ENCODE data around the gene SMNDC1. TPM values are rescaled to one million over a fixed set of nuclear protein-coding genes. Genes with fewer than 3 reads are reported as not detected.

Gene SMNDC1
- total and polyA plus RNA-seq, 4 donors: 11.8 to 29.2 (median 18.8) TPM

GRCh38 chr10:110327262-110327914 lies 22.7 kb upstream of the SMNDC1 start:
- Histone ChIP-seq H3K27me3 (ENCODE audit: control insufficient read depth in 3 of 3, insufficient read depth in 3 of 3, low read length in 2 of 3) (no peaks in the 10 kb centered on the region), H3K27ac (ENCODE audit: low read depth in 1 of 2, low read length in 1 of 2) (no peak overlapping the region), H3K9me3 (ENCODE audit: control insufficient read depth in 4 of 4, insufficient read depth in 3 of 4, low read length in 3 of 4) (peaks cover 0 to 17% (median 1%) of the 10 kb centered on the region in 4 donors), H3K9ac (ENCODE audit: insufficient read depth in 1 of 2, low read length in 2 of 2) (no peak overlapping the region), H3K36me3 (ENCODE audit: control insufficient read depth in 4 of 4, insufficient read depth in 4 of 4, low read length in 4 of 4) (no peaks in the 10 kb centered on the region), H3K4me1 (ENCODE audit: control insufficient read depth in 5 of 5, insufficient read depth in 5 of 5, low read length in 5 of 5) (no peaks in the 10 kb centered on the region), H3K4me3 (no peak overlapping the region)
- ATAC-seq (ENCODE audit: insufficient read depth, low FRiP score) (no peak), DNase-seq (no peak)
- WGBS, 2 donors: 92% methylated on average over 5 of the region's 5 CpGs
- TF ChIP-seq, protein P1, sequence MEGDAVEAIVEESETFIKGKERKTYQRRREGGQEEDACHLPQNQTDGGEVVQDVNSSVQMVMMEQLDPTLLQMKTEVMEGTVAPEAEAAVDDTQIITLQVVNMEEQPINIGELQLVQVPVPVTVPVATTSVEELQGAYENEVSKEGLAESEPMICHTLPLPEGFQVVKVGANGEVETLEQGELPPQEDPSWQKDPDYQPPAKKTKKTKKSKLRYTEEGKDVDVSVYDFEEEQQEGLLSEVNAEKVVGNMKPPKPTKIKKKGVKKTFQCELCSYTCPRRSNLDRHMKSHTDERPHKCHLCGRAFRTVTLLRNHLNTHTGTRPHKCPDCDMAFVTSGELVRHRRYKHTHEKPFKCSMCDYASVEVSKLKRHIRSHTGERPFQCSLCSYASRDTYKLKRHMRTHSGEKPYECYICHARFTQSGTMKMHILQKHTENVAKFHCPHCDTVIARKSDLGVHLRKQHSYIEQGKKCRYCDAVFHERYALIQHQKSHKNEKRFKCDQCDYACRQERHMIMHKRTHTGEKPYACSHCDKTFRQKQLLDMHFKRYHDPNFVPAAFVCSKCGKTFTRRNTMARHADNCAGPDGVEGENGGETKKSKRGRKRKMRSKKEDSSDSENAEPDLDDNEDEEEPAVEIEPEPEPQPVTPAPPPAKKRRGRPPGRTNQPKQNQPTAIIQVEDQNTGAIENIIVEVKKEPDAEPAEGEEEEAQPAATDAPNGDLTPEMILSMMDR (IDR thresholded peaks at IDR 0.05; ENCODE audit: control extremely low read depth, extremely low read depth): no peak

- no peak overlapping the region for H3K9ac ChIP-seq (ENCODE audit: insufficient read depth in 1 of 2, low read length in 2 of 2)
- H3K27me3 ChIP-seq (ENCODE audit: control insufficient read depth in 3 of 3, insufficient read depth in 3 of 3, low read length in 2 of 3): no peaks in the 10 kb centered on the region
- no peaks in the 10 kb centered on the region for H3K4me1 ChIP-seq (ENCODE audit: control insufficient read depth in 5 of 5, insufficient read depth in 5 of 5, low read length in 5 of 5)
- DNase-seq (no peak), ATAC-seq (ENCODE audit: insufficient read depth, low FRiP score) (no peak)
- TF ChIP-seq, protein P1 (IDR thresholded peaks at IDR 0.05; ENCODE audit: control extremely low read depth, extremely low read depth): no peak
- no peak overlapping the region for H3K4me3 ChIP-seq
- H3K36me3 ChIP-seq (ENCODE audit: control insufficient read depth in 4 of 4, insufficient read depth in 4 of 4, low read length in 4 of 4): no peaks in the 10 kb centered on the region
- H3K9me3 ChIP-seq (ENCODE audit: control insufficient read depth in 4 of 4, insufficient read depth in 3 of 4, low read length in 3 of 4): peaks cover 0 to 15% (median 1%) of the 10 kb centered on the region in 4 donors
- WGBS, 2 donors: 80 to 86% methylated on average over 4 of the region's 4 CpGs
- H3K27ac ChIP-seq (ENCODE audit: low read depth in 1 of 2, low read length in 1 of 2): no peak overlapping the region
These were observed 21.8 kb upstream of the SMNDC1 start for GRCh38 chr10:110326351-110327032.

DNA sequence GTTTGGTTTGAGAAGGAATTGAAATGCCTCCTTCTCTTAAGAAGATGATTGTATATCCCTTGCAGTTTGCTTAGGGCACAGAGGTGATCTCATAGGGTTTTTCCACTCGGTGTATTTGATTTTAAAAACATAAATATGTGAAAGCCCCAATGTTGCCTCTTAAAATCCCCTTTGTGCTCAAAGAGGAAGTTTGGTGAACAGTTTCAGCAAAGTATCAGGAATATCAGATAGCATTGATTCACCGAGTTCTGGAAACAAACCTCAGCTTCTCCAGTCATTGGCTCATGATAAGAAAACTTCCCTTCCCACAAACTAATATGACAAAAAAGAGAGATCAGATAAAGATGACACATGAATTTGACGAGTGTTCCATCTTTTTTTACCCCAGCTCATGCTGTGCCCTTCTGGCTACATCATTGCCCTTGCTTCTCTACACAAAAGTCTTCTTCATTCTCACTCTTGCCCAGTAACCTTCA lies 20.1 kb upstream of the SMNDC1 start:
- Histone ChIP-seq H3K4me1 (ENCODE audit: control insufficient read depth in 5 of 5, insufficient read depth in 5 of 5, low read length in 5 of 5) (no peaks in the 10 kb centered on the region), H3K9ac (ENCODE audit: insufficient read depth in 1 of 2, low read length in 2 of 2) (no peak overlapping the region), H3K27ac (ENCODE audit: low read depth in 1 of 2, low read length in 1 of 2) (no peak overlapping the region), H3K9me3 (ENCODE audit: control insufficient read depth in 4 of 4, insufficient read depth in 3 of 4, low read length in 3 of 4) (peaks cover 0 to 2% (median under 1%) of the 10 kb centered on the region in 4 donors), H3K27me3 (ENCODE audit: control insufficient read depth in 3 of 3, insufficient read depth in 3 of 3, low read length in 2 of 3) (no peaks in the 10 kb centered on the region), H3K36me3 (ENCODE audit: control insufficient read depth in 4 of 4, insufficient read depth in 4 of 4, low read length in 4 of 4) (no peaks in the 10 kb centered on the region), H3K4me3 (no peak overlapping the region)
- DNase-seq (no peak), ATAC-seq (ENCODE audit: insufficient read depth, low FRiP score) (no peak)
- TF ChIP-seq, protein P1 (IDR thresholded peaks at IDR 0.05; ENCODE audit: control extremely low read depth, extremely low read depth): no peak
- 46 to 50% methylated on average over 3 of the region's 3 CpGs for WGBS, 2 donors

All from lung (tissue), 12 donors.